VCaP (cell line): ENCODE results near the gene MACROD2.

ENCODE experiments used
- H3K27ac ChIP-seq: fragments of 450-650 bp; 2 replicates; pipeline ENCODE4 v1.5.1; 2017
- TF ChIP-seq, protein P1 (sequence below): fragments of 450-650 bp; conservative IDR thresholded peaks from 2 replicates; pipeline ENCODE4 v1.5.1; 2017; ENCODE audit warnings: mild to moderate bottlenecking, moderate library complexity

Gene MACROD2

DNA sequence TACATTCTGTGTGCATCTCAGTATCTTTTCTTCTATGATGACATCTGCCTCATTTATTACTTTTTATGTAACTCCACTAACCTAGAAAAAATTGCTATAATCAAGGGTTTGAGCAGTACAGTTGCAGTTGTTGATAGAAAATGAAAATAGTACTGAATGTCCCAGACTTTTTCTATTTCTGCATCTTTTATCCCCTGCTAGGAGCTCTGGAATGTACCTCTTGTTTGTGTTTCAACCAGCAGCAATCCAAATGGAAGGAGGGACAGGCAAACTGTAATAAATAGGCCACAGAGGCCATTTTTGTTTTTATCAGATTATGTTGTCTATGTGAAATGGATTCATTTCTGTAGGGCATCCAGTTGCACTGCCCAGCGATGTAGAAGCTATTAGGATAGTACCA is 2041.0 kb downstream of the MACROD2 start:
- TF ChIP-seq, protein P1, sequence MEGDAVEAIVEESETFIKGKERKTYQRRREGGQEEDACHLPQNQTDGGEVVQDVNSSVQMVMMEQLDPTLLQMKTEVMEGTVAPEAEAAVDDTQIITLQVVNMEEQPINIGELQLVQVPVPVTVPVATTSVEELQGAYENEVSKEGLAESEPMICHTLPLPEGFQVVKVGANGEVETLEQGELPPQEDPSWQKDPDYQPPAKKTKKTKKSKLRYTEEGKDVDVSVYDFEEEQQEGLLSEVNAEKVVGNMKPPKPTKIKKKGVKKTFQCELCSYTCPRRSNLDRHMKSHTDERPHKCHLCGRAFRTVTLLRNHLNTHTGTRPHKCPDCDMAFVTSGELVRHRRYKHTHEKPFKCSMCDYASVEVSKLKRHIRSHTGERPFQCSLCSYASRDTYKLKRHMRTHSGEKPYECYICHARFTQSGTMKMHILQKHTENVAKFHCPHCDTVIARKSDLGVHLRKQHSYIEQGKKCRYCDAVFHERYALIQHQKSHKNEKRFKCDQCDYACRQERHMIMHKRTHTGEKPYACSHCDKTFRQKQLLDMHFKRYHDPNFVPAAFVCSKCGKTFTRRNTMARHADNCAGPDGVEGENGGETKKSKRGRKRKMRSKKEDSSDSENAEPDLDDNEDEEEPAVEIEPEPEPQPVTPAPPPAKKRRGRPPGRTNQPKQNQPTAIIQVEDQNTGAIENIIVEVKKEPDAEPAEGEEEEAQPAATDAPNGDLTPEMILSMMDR = no peak
- no peak overlapping the region for H3K27ac ChIP-seq

DNA sequence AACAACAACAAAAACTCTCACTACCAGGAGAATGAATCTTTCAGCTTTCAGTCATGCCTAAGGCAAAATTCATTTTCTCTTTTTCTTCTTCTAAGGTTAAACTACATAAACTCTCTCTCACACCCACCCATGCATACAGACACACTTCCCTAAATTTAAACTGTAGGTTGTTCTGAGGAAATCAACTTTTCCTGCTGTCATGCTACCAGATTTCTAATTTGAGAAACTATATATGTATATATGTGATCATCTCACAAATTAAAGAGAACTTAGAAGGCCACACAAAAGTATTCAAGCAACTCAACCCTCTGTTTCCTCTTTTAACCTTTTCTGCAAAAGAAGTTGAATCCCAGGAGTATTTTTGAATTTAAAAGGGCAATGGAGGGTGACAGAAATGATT is 2045.4 kb downstream of the MACROD2 start:
- H3K27ac ChIP-seq = no peak overlapping the region

GRCh38 chr20:16042731-16043130 is 2047.4 kb downstream of the MACROD2 start:
- TF ChIP-seq, protein P1 = no peak
- no peak overlapping the region for H3K27ac ChIP-seq

More for the DNA sequence above, 2045.4 kb downstream of the MACROD2 start:
- TF ChIP-seq, protein P1 = no peak

- TF ChIP-seq, protein P1 = no peak
- no peak overlapping the region for H3K27ac ChIP-seq
These were observed 2048.6 kb downstream of the MACROD2 start for GRCh38 chr20:16043931-16044330.

DNA sequence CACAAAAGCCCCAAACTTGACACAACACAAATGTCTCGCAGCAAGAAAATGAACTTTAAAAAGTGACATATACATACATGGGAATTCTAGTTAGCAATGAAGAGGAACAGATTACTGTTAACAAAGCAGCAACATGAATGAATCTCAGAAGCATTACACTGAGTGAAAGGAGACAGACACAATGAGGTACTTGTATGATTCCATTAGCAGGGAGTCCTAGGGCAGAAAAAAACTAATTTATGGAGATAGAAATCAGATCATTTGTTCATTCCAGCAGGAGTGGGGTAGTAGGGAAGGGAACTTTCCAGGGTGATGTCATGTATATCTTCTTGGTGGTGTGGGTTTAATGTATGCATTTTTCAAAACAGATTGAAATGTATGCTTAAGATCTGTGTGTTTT is 2053.6 kb downstream of the MACROD2 start:
- H3K27ac ChIP-seq = no peak overlapping the region
- TF ChIP-seq, protein P1 = no peak

DNA sequence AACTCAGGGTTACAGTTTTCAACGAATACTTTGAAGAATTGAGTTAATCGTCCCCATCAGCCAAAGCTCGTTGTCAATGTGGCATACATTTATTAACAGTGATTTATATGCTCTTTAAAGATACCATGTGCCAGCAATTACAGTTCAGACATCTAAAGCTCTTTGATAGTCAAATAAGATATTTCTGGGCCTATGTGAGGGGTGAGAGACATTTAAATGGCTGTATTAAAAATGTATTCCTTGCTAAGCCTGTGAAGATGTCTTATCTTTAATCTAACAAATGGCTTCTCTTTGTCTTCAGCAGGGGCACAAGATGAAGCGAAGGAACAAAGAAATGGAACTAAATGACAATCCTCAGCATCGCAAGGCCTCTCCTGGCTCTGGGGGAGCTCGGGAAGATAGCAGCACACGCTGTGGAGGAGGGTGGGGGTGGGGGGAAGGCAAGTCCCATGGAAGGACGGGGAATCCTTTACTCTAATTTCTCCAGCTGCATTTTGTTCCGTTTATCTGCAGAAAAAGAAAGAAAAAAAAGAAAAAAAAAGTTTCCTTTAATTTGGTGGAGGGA is 2054.3 kb downstream of the MACROD2 start:
- TF ChIP-seq, protein P1 = no peak
- no peak overlapping the region for H3K27ac ChIP-seq

- TF ChIP-seq, protein P1 = no peak
- no peak overlapping the region for H3K27ac ChIP-seq
These were observed 2055.1 kb downstream of the MACROD2 start for GRCh38 chr20:16050366-16050765.

DNA sequence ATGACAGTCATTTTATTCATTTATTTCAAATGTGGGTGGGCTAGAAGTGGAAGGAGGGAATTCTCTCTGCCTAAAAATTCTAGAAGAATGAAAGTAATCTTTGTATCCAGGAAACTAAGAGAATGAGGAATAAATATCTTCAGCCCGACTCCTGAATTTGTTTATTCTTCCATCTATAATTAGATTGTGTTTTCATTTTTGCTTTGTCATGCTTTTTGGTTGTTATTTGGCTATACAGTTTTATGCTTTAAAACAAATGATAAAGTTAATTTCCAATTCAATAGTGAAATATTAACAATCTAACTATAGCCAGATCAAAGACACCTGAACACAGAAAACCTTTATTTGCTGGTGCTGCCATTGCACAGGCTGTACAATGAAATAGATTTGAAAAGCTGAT is 2056.7 kb downstream of the MACROD2 start:
- TF ChIP-seq, protein P1 = no peak
- H3K27ac ChIP-seq = no peak overlapping the region
